ENCODE data around the gene APOC3. TPM values are rescaled to one million over a fixed set of nuclear protein-coding genes. Genes with fewer than 3 reads are reported as not detected.

Gene APOC3
- total RNA-seq, 1 experiment from 2014 or later: not detected

- Histone ChIP-seq H3K4me1 (ENCODE audit: insufficient read depth, low read length) (peaks cover 34% of the 10 kb centered on the region), H4K20me1 (ENCODE audit: low read length) (no peaks in the 10 kb centered on the region), H3K9me3 (ENCODE audit: low read length) (no peaks in the 10 kb centered on the region), H2AFZ (ENCODE audit: low read length) (no peak overlapping the region), H3K27me3 (ENCODE audit: low read length) (no peaks in the 10 kb centered on the region), H3K79me2 (ENCODE audit: low read length) (no peaks in the 10 kb centered on the region), H3K9ac (ENCODE audit: low read length) (peak overlapping the region; percentile 57), H3F3A (ENCODE audit: low read length, unreplicated experiment) (peaks cover 15% of the 10 kb centered on the region), H3K27ac (ENCODE audit: low read length) (peak overlapping the region; percentile 97), H3K4me3 (ENCODE audit: low read length) (no peak overlapping the region), H3K36me3 (ENCODE audit: low read depth, low read length) (peaks cover 13% of the 10 kb centered on the region; the same call in 1 of the 2 replicates), H3K4me2 (ENCODE audit: low read length) (peak overlapping the region; percentile 82), H3K9me2 (replicated peaks; ENCODE audit: low read length) (no peaks in the 10 kb centered on the region)
- BruUV-seq (replicated peaks): no TSS peak
- intact Hi-C loops (cut with micrococcal nuclease): loop anchor here (5.0 to 10.0 kb wide), 3 partner anchors 59 to 383 kb away; partner anchors contain the start of genes APOA5, BUD13, PCSK7 and RNF214
- DNase-seq: no peak
- TF ChIP-seq EZH2 (IDR thresholded peaks at IDR 0.05; ENCODE audit: low read length, unreplicated experiment) (no peak), CTCF (conservative IDR thresholded peaks at IDR 0.05; ENCODE audit: low read depth, low read length) (no peak), EZH2phosphoT487 (IDR thresholded peaks at IDR 0.05; ENCODE audit: borderline replicate concordance, low read length) (no peak)
- no peak for ATAC-seq
- ChIA-PET POLR2A (ENCODE audit: unreplicated experiment) (interaction anchor here (0.7 kb wide), 1 partner anchor 36 kb away, joined by 3 read pairs; no protein-coding TSS in a partner anchor), CTCF (interaction anchor here (2.8 kb wide), 1 partner anchor 16 kb away, joined by 16 read pairs; no protein-coding TSS in a partner anchor)
Measured at GRCh38 chr11:116851626-116852025, 21.9 kb downstream of the APOC3 start.

GRCh38 chr11:116852261-116853031 lies 22.7 kb downstream of the APOC3 start:
- peak overlapping the region; percentile 97 for H3K27ac ChIP-seq (ENCODE audit: low read length)
- ATAC-seq: peak; percentile 70
- intact Hi-C loops (cut with micrococcal nuclease): loop anchor here (1.0 to 10.0 kb wide), 5 partner anchors 19 to 382 kb away; partner anchors contain the start of genes APOA5, BUD13, PCSK7 and RNF214
- H3K27me3 ChIP-seq (ENCODE audit: low read length): no peaks in the 10 kb centered on the region
- ChIA-PET POLR2A (ENCODE audit: unreplicated experiment) (interaction anchor here (0.7 kb wide), 1 partner anchor 224 kb away, joined by 3 read pairs; no protein-coding TSS in a partner anchor), CTCF (interaction anchor here (2.8 kb wide), 1 partner anchor 17 kb away, joined by 16 read pairs; no protein-coding TSS in a partner anchor)
- no peak for TF ChIP-seq EZH2phosphoT487 (IDR thresholded peaks at IDR 0.05; ENCODE audit: borderline replicate concordance, low read length)
- no peak for TF ChIP-seq CTCF (conservative IDR thresholded peaks at IDR 0.05; ENCODE audit: low read depth, low read length)
- no peak for TF ChIP-seq EZH2 (IDR thresholded peaks at IDR 0.05; ENCODE audit: low read length, unreplicated experiment)
- H4K20me1 ChIP-seq (ENCODE audit: low read length): no peaks in the 10 kb centered on the region
- no peak overlapping the region for H2AFZ ChIP-seq (ENCODE audit: low read length)
- H3K4me1 ChIP-seq (ENCODE audit: insufficient read depth, low read length): peaks cover 34% of the 10 kb centered on the region
- H3K36me3 ChIP-seq (ENCODE audit: low read depth, low read length): peaks cover 7% of the 10 kb centered on the region; the same call in 1 of the 2 replicates
- H3K4me2 ChIP-seq (ENCODE audit: low read length): peak overlapping the region; percentile 82
- no peaks in the 10 kb centered on the region for H3K9me3 ChIP-seq (ENCODE audit: low read length)
- peak overlapping the region; percentile 87 for H3K9ac ChIP-seq (ENCODE audit: low read length)
- H3K9me2 ChIP-seq (replicated peaks; ENCODE audit: low read length): no peaks in the 10 kb centered on the region
- H3F3A ChIP-seq (ENCODE audit: low read length, unreplicated experiment): peaks cover 15% of the 10 kb centered on the region
- H3K4me3 ChIP-seq (ENCODE audit: low read length): peak overlapping the region; percentile 50
- H3K79me2 ChIP-seq (ENCODE audit: low read length): no peaks in the 10 kb centered on the region
- BruUV-seq (replicated peaks): no TSS peak
- DNase-seq: peak; percentile 85
